Kidney tubule cell (primary cell): ENCODE results near the gene INVS.
A peak's percentile ranks its signal among the peaks of the same experiment; 100 is the strongest.
"Not testable (repeated sequence)": the region's sequence is repeated elsewhere in the genome, so short reads cannot be mapped to it uniquely, and the experiment has no call there.

Experiments used
- DNase-seq: peaks from one replicate; pipeline ENCODE4 v3.0.0-alpha.2; 2018; ENCODE audit warnings: low spot score

INVS gene

GRCh38 chr9:100126423-100126822 is 27.4 kb downstream of the INVS start:
- DNase-seq: no peak

- no peak for DNase-seq
These were observed 30.7 kb downstream of the INVS start for GRCh38 chr9:100129772-100130171.

GRCh38 chr9:100131216-100131615 is 32.2 kb downstream of the INVS start:
- no peak for DNase-seq

GRCh38 chr9:100131875-100132430 is 32.9 kb downstream of the INVS start:
- DNase-seq: no peak

GRCh38 chr9:100134731-100135130 is 35.7 kb downstream of the INVS start:
- no peak for DNase-seq

- peak; percentile 11 for DNase-seq
These were observed 37.8 kb downstream of the INVS start for GRCh38 chr9:100136799-100137198.

- DNase-seq: not testable (repeated sequence)
These were observed 41.3 kb downstream of the INVS start for GRCh38 chr9:100140303-100140702.

- not testable (repeated sequence) for DNase-seq
These were observed 42.8 kb downstream of the INVS start for GRCh38 chr9:100141862-100142261.

- DNase-seq: not testable (repeated sequence)
These were observed 46.3 kb downstream of the INVS start for GRCh38 chr9:100145167-100145934.

GRCh38 chr9:100145976-100146375 is 46.9 kb downstream of the INVS start:
- not testable (repeated sequence) for DNase-seq

GRCh38 chr9:100150214-100150613 is 51.2 kb downstream of the INVS start:
- DNase-seq: no peak

- peak; percentile 63 for DNase-seq
These were observed 61.0 kb downstream of the INVS start for GRCh38 chr9:100160021-100160420.

- DNase-seq: peak; percentile 39
These were observed 68.1 kb downstream of the INVS start for GRCh38 chr9:100167176-100167575.

GRCh38 chr9:100167915-100168654 is 69.0 kb downstream of the INVS start:
- peak; percentile 2 for DNase-seq

GRCh38 chr9:100170085-100170484 is 71.0 kb downstream of the INVS start:
- DNase-seq: no peak

- no peak for DNase-seq
These were observed 71.5 kb downstream of the INVS start for GRCh38 chr9:100170556-100170955.

- DNase-seq: no peak
These were observed 87.3 kb downstream of the INVS start for GRCh38 chr9:100186356-100186755.

- no peak for DNase-seq
These were observed 91.3 kb downstream of the INVS start for GRCh38 chr9:100190339-100190738.

- DNase-seq: no peak
These were observed 92.2 kb downstream of the INVS start for GRCh38 chr9:100191264-100191663.

- DNase-seq: no peak
These were observed 94.0 kb downstream of the INVS start for GRCh38 chr9:100193078-100193477.

GRCh38 chr9:100196215-100196614 is 97.2 kb downstream of the INVS start:
- no peak for DNase-seq

GRCh38 chr9:100196828-100197227 is 97.8 kb downstream of the INVS start:
- DNase-seq: no peak

GRCh38 chr9:100197553-100197952 is 98.5 kb downstream of the INVS start:
- DNase-seq: no peak
